H9 (cell line): ENCODE measurements around the gene AVPR2. TPM values are rescaled to one million over a fixed set of nuclear protein-coding genes. Genes with fewer than 3 reads are reported as not detected.

Source experiments
- DNase-seq: peaks from one replicate; pipeline ENCODE4 v3.0.0-alpha.2; 2017
- H2AFZ ChIP-seq: one replicate; pipeline ENCODE4 v1.6.1; 2013; ENCODE audit warnings: mild to moderate bottlenecking, low read length, control low read depth, moderate library complexity
- H2AK5ac ChIP-seq: 2 replicates; pipeline ENCODE4 v1.6.1; 2013; ENCODE audit warnings: low read length, control low read depth, mixed read lengths; ENCODE audit not compliant: insufficient read length
- H2BK120ac ChIP-seq: one replicate; pipeline ENCODE4 v1.6.1; 2013; ENCODE audit warnings: low read depth, mild to moderate bottlenecking, low read length, control low read depth, inconsistent platforms; ENCODE audit not compliant: poor library complexity, severe bottlenecking
- H2BK12ac ChIP-seq: 2 replicates; pipeline ENCODE4 v1.6.1; 2013; ENCODE audit warnings: low read length, control low read depth, mixed read lengths, low read depth; ENCODE audit not compliant: insufficient read length
- H2BK15ac ChIP-seq: 2 replicates; pipeline ENCODE4 v1.6.1; 2013; ENCODE audit warnings: low read depth, low read length, control low read depth
- H2BK20ac ChIP-seq: one replicate; pipeline ENCODE4 v1.6.1; 2013; ENCODE audit warnings: low read depth, mild to moderate bottlenecking, low read length, control low read depth, inconsistent platforms; ENCODE audit not compliant: poor library complexity, severe bottlenecking
- H2BK5ac ChIP-seq: 2 replicates; pipeline ENCODE4 v1.6.1; 2013; ENCODE audit warnings: low read length, control low read depth, mixed read lengths; ENCODE audit not compliant: insufficient read length
- H3K14ac ChIP-seq: 2 replicates; pipeline ENCODE4 v1.6.1; 2013; ENCODE audit warnings: low read length, control low read depth; ENCODE audit not compliant: insufficient read depth
- H3K18ac ChIP-seq: 2 replicates; pipeline ENCODE4 v1.6.1; 2013; ENCODE audit warnings: low read depth, mild to moderate bottlenecking, mixed read lengths, low read length, control low read depth; ENCODE audit not compliant: insufficient read length
- H3K23ac ChIP-seq: 2 replicates; pipeline ENCODE4 v1.6.1; 2013; ENCODE audit warnings: low read length, control low read depth, mixed read lengths, low read depth; ENCODE audit not compliant: insufficient read length
- H3K23me2 ChIP-seq: 2 replicates; pipeline ENCODE4 v1.6.1; 2013; ENCODE audit warnings: low read depth, mild to moderate bottlenecking, mixed read lengths, low read length, control low read depth; ENCODE audit not compliant: insufficient read length, poor library complexity, severe bottlenecking
- H3K27ac ChIP-seq: 2 replicates; pipeline ENCODE4 v1.5.1; 2013; ENCODE audit warnings: low read length, control low read depth, mixed read lengths, low read depth; ENCODE audit not compliant: insufficient read length
- H3K27me3 ChIP-seq: 2 replicates; pipeline ENCODE4 v1.6.1; 2013; ENCODE audit warnings: low read length, control low read depth, inconsistent platforms; ENCODE audit not compliant: insufficient read depth
- H3K4ac ChIP-seq: 2 replicates; pipeline ENCODE4 v1.6.1; 2013; ENCODE audit warnings: low read depth, mild to moderate bottlenecking, control low read depth, inconsistent platforms, low read length, moderate library complexity
- H3K4me1 ChIP-seq: 2 replicates; pipeline ENCODE4 v1.6.1; 2013; ENCODE audit warnings: low read length, control low read depth, inconsistent platforms; ENCODE audit not compliant: insufficient read depth
- H3K4me2 ChIP-seq: 2 replicates; pipeline ENCODE4 v1.6.1; 2013; ENCODE audit warnings: low read length, control low read depth, mixed read lengths; ENCODE audit not compliant: insufficient read length, insufficient read depth
- H3K56ac ChIP-seq: 2 replicates; pipeline ENCODE4 v1.6.1; 2013; ENCODE audit warnings: low read depth, mild to moderate bottlenecking, mixed read lengths, low read length, control low read depth; ENCODE audit not compliant: insufficient read length
- H3K79me1 ChIP-seq: 2 replicates; pipeline ENCODE4 v1.6.1; 2013; ENCODE audit warnings: low read depth, mild to moderate bottlenecking, moderate library complexity, low read length, control low read depth, inconsistent platforms; ENCODE audit not compliant: insufficient read depth, poor library complexity, severe bottlenecking
- H3K79me2 ChIP-seq: 2 replicates; pipeline ENCODE4 v1.6.1; 2013; ENCODE audit warnings: low read length, control low read depth, inconsistent platforms; ENCODE audit not compliant: insufficient read depth
- H3K9ac ChIP-seq: 2 replicates; pipeline ENCODE4 v1.6.1; 2013; ENCODE audit warnings: low read length, control low read depth, mixed read lengths; ENCODE audit not compliant: insufficient read length; ENCODE audit errors: extremely low read depth
- H3K9me3 ChIP-seq: one replicate; pipeline ENCODE4 v1.6.1; 2013; ENCODE audit warnings: low read depth, low read length, inconsistent platforms; ENCODE audit not compliant: control insufficient read depth
- H3T11ph ChIP-seq: one replicate; pipeline ENCODE4 v1.6.1; 2013; ENCODE audit warnings: mild to moderate bottlenecking, low read length, control low read depth, inconsistent platforms
- H4K20me1 ChIP-seq: one replicate; pipeline ENCODE4 v1.6.1; 2013; ENCODE audit not compliant: control insufficient read depth, insufficient read length, insufficient read depth
- H4K5ac ChIP-seq: 2 replicates; pipeline ENCODE4 v1.6.1; 2013; ENCODE audit warnings: low read depth, mild to moderate bottlenecking, mixed read lengths, low read length, control low read depth; ENCODE audit not compliant: insufficient read length
- H4K8ac ChIP-seq: replicated peaks from 2 replicates; pipeline ENCODE4 v1.6.1; 2013; ENCODE audit warnings: low read length, control low read depth, mixed read lengths, low read depth; ENCODE audit not compliant: insufficient read length
- H4K91ac ChIP-seq: 2 replicates; pipeline ENCODE4 v1.6.1; 2013; ENCODE audit warnings: low read depth, mild to moderate bottlenecking, moderate library complexity, mixed read lengths, low read length, control low read depth; ENCODE audit not compliant: insufficient read length
- H3K27ac Mint-ChIP-seq, 3 experiments: 2 replicates in 2 of 3; 3 replicates in 1 of 3; pipeline ENCODE4 v1.8.0; 2020 to 2021; ENCODE audit warnings: mixed read lengths in 3 of 3, mild to moderate bottlenecking in 1 of 3, moderate library complexity in 1 of 3
- H3K27me3 Mint-ChIP-seq: 2 replicates; pipeline ENCODE4 v1.8.0; 2021; ENCODE audit warnings: low read depth, mild to moderate bottlenecking, moderate library complexity, mixed read lengths
- H3K36me3 Mint-ChIP-seq, 3 experiments: 2 replicates in 2 of 3; 3 replicates in 1 of 3; pipeline ENCODE4 v1.8.0; 2020 to 2021; ENCODE audit warnings: low read depth in 3 of 3, mixed read lengths in 3 of 3; ENCODE audit not compliant: insufficient read depth in 1 of 3
- H3K4me1 Mint-ChIP-seq, 2 experiments: 2 replicates each; pipeline ENCODE4 v1.8.0; 2020; ENCODE audit warnings: mixed read lengths in 2 of 2
- H3K4me3 Mint-ChIP-seq, 2 experiments: 2 replicates in 1 of 2; 3 replicates in 1 of 2; pipeline ENCODE4 v1.8.0; 2020 to 2021; ENCODE audit warnings: mild to moderate bottlenecking in 2 of 2, mixed read lengths in 2 of 2, moderate library complexity in 1 of 2
- H3K9me3 Mint-ChIP-seq, 2 experiments: 2 replicates in 1 of 2; 3 replicates in 1 of 2; pipeline ENCODE4 v1.8.0; 2020; ENCODE audit warnings: mild to moderate bottlenecking in 2 of 2, mixed read lengths in 2 of 2, moderate library complexity in 1 of 2
- CTCF ChIP-seq: fragments of 200-600 bp; sonication (generic); conservative IDR thresholded peaks from 3 replicates; pipeline ENCODE4 v1.8.0; 2021; ENCODE audit warnings: antibody characterized with exemption, mild to moderate bottlenecking
- WGBS: extraction: QIAGEN DNeasy Blood & Tissue Kit; methylation state at CpG from one replicate; pipeline ENCODE4 v1.1.7; 2013; ENCODE audit warnings: missing lambda C conversion rate, low lambda C conversion rate, mixed read lengths; ENCODE audit not compliant: insufficient read length; ENCODE audit errors: extremely low coverage; 5-methylcytosine and 5-hydroxymethylcytosine counted together
- total RNA-seq: library from RNA; stranded (reverse); gene quantifications from 2 replicates; pipeline ENCODE4 v1.2.1, GENCODE V29; 2021

The AVPR2 gene
- total RNA-seq, 1 experiment from 2014 or later = not detected

- DNase-seq = no peak
- Histone ChIP-seq H3K9me3 (peaks cover 25% of the 10 kb centered on the region), H3K4me2 (no peak overlapping the region), H2BK20ac (no peak overlapping the region), H3K23ac (no peak overlapping the region), H2BK12ac (no peak overlapping the region), H4K8ac (no peak overlapping the region), H2AK5ac (no peak overlapping the region), H3K79me2 (no peaks in the 10 kb centered on the region), H4K20me1 (no peaks in the 10 kb centered on the region), H3K4me1 (no peaks in the 10 kb centered on the region), H3K79me1 (no peaks in the 10 kb centered on the region), H3K4ac (no peak overlapping the region), H3K27ac (no peak overlapping the region), H4K5ac (no peak overlapping the region), H3K14ac (no peak overlapping the region), H2BK15ac (no peak overlapping the region), H3K18ac (no peak overlapping the region), H3T11ph (no peak overlapping the region), H2BK5ac (no peak overlapping the region), H3K27me3 (no peaks in the 10 kb centered on the region), H3K9ac (no peak overlapping the region), H3K23me2 (peaks cover 8% of the 10 kb centered on the region), H4K91ac (no peak overlapping the region), H2BK120ac (no peak overlapping the region), H2AFZ (no peak overlapping the region), H3K56ac (no peak overlapping the region)
- Mint-ChIP-seq H3K27me3 (no peaks in the 10 kb centered on the region; the same call in none of the 2 replicates), H3K4me3 (no peak overlapping the region), H3K9me3 (peaks cover 65 to 77% of the 10 kb centered on the region in 2 experiments), H3K4me1 (peaks cover 9 to 11% of the 10 kb centered on the region in 2 experiments; a peak in 2 of 4 replicates), H3K36me3 (peaks cover 18 to 35% (median 25%) of the 10 kb centered on the region in 3 experiments), H3K27ac (no peak overlapping the region)
- TF ChIP-seq CTCF = no peak
- WGBS = no CpG with 5 or more reads among the region's 14 CpGs
Measured at GRCh38 chrX:153920546-153920945, 16.1 kb downstream of the AVPR2 start.
